GM19351 (cell line): ENCODE measurements around the gene PGLYRP3.
"Not testable (repeated sequence)": the region's sequence is repeated elsewhere in the genome, so short reads cannot be mapped to it uniquely, and the experiment has no call there.

Experiments used
- ATAC-seq: cut with Tn5 transposase; IDR thresholded peaks from one replicate; pipeline ENCODE4 v1.9.1; 2021; ENCODE audit warnings: mild to moderate bottlenecking, moderate library complexity; ENCODE audit not compliant: unreplicated experiment

PGLYRP3 gene

DNA sequence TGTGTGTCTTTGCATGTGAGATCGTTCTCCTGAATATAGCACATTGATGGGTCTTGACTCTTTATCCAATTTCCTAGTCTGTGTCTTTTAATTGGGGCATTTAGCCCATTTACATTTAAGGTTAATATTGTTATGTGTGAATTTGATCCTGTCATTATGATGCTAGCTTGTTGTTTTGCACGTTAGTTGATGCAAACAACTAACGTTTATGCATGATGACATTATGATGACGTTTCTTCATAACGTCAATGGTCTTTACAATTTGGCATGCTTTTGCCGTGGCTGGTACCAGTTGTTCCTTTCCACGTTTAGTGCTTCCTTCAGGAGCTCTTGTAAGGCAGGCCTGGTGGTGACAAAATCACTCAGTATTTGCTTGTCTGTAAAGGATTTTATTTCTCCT, 5.4 kb upstream of the PGLYRP3 start:
- ATAC-seq, result not testable (repeated sequence)

DNA sequence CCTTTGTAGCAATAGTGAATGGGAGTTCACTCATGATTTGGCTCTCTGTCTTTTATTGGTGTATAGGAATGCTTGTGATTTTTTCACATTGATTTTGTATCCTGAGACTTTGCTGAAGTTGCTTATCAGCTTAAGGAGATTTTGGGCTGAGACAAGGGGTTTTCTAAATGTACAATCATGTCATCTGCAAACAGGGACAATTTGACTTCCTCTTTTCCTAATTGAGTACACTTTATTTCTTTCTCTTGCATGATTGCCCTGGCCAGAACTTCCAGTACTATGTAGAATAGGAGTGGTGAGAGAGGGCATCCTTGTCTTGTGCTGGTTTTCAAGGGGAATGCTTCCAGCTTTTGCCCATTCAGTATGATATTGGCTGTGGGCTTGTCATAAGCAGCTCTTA, 3.3 kb upstream of the PGLYRP3 start:
- ATAC-seq, result not testable (repeated sequence)

DNA sequence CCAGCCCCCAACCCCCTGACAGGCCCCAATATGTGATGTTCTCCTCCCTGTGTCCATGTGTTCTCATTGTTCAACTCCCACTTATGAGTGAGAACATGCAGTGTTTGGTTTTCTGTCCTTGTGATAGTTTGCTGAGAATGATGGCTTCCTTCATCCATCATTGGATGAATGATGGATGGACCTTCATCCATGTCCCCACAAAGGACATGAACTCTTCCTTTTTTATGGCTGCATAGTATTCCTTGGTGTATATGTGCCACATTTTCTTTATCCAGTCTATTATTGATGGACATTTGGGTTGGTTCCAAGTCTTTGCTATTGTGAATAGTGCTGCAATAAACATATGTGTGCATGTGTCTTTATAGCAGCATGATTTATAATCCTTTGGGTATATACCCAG, 1.6 kb upstream of the PGLYRP3 start:
- not testable (repeated sequence) for ATAC-seq

DNA sequence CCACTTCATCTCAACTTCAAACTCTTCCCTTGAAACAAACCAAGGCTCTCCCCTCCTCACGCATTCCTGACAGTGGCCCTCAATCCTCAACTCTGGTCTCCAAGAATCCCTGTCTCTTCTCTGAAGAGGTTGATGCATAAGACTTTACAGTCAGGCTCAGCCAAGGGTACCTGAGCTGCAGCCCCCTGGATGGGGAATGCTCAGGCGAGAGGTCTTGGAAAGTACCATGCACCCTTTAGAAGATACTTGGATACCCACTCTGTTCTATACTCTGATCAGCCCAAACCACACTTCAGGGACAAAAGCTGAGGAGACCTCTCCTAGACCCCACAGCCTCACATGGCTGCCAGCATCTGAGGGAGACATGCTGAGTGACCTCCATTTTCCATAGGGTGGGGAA, 536 bp upstream of the PGLYRP3 start:
- no peak for ATAC-seq

DNA sequence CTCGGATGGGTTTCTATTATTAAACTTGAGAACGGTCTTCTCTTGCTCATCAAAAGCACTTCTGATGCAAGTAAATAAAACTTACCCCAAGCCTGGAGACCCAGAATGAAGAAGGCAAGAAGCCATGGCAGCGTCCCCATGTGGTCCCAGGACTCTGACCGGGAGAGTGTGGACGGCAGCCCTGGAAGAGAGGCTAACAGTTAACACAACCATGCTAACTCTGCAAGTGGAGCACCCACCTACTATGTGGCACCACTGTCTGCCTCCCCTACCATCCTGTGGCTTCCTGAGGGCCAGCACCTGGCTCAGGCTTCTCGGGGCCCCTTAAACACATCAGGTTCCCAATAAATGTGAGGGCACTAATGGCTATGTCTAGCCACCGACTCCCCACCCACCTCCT, 2.2 kb downstream of the PGLYRP3 start:
- no peak for ATAC-seq

DNA sequence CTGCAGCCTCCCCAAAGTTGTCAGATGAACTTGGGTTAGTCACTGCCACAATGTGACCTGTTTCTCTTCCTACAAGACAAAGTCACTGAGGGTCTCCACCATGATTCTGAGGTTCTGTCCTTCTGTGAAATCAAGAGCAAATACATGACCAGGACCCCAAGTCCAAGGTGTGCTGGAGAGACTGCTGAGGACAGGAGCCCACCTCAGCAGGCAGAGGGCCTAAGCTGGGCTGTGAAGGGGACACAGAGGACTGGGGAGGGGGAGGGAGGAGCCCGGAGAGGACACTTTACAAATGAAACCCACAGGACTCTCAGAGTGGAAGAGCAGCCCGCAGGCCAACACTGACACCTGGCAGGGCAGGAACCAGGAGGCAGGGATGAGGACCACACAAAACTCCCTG, 3.3 kb downstream of the PGLYRP3 start:
- no peak for ATAC-seq

DNA sequence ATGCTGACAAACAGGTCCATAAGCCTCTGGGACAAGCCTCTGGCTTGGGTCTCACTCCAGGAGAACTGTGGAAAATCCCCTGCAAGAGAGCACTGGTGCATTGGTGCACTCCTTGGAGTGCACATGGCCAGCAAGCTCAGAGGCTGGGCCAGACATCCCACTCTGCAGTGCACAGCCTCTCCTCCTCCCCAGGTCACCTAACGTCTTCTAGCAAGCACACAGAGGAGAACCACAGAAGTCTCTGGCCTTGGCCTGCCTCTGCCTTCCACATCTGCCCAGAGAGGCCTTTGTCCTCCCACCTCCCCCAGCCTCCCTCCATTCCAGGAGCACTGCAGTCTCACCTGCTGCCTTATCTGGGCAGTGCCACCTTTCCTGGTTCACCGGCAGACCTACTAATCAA, 4.2 kb downstream of the PGLYRP3 start:
- no peak for ATAC-seq

DNA sequence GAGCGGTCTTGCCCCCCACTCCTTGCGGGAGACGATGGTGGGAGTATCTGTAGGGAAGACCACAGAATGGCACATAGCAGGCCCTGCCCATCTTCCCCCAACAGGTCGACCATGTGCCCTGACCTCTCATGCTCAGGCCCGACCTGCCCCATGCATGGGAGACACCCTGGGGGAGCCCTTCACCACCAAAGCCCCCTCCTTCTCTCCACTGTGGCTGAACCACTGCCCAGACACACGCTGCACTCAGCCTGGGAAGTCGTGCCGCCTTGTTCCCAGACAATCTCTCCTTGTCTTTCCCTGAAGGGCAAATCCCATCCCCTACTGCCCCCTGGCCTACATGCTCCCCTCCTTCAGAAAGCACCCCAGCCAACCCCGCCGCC, 5.5 kb downstream of the PGLYRP3 start:
- ATAC-seq, result no peak

DNA sequence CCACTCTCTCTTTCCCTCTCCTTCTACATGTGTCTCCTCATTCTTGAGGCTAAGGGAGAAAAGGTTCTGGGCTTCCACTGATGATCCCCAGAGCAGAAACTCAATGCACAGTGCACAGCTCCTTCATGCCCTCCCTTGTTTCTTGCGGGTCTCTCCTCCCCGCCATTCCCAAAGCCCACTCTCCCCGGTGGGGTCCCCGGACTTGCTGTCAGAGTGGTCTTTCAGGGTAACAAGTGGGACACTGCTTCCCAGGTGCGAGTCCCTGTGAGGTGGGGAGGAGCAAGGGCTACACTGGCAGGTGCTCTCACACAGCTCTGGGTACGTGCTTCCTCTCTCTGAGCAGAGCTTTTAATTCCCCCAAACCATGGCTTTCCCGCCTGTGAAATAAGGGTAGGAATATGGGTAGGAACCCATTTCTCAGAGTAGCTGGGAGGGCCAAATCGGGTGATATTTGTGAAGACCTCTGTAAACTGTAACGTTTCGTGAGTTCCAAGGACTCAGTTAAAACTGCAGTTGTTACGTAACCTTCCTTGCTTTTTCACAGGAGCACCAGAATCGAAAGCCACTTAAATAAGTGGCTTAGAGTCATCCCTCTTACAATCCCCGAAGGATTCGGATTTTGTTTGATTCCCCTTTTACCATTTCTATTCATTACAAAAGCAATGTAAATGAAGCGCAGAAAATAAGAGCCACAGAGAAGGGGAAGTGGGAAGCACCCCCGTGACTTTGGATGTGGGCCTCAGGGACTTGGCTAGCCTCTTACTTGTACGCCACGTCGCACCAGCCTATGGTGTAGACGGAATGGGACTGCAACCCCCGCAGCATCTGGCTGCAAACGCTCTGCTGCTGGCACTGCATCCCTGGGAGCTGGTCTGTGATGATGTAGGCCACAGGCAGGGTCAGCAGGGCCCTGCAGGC, 6.2 kb downstream of the PGLYRP3 start:
- ATAC-seq, result no peak

DNA sequence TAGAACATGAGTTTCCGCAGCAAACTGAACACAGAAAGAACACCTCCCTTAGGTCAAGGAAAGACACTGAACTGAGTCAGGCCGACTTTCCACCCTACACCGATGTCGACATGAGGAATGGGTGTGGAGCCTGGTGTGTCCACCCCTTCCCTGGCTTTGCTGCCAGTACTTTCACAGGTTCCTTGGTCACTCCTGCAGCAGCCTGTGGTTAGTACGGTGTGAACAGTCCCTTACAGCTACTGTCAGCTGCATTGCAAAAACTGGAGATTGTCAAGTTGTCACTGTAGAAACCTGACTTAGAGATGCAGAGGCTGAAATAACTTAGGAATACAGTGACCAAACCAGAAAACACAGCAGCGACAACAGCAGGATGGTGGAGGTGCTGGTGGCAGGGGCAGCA, 7.1 kb downstream of the PGLYRP3 start:
- no peak for ATAC-seq

DNA sequence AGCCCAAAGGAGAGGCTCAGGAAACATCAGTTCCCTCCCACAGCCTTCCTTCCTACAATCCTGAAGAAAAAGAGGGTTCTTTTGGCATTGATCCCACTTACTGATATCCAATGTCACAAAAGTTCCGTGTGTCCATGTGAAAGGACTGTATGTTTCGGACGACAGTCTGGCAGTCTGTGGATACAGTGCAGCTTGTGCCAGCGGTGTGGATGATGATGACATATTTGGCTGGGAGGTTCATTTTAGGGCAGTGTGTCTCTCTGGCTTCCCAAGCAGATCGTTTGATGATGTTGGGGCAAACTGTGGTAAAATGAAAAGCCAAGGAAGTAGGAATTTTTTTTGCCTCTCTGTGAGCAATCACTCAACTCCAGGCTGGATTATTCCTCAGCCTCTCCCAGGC, 10.4 kb downstream of the PGLYRP3 start:
- ATAC-seq, result no peak

DNA sequence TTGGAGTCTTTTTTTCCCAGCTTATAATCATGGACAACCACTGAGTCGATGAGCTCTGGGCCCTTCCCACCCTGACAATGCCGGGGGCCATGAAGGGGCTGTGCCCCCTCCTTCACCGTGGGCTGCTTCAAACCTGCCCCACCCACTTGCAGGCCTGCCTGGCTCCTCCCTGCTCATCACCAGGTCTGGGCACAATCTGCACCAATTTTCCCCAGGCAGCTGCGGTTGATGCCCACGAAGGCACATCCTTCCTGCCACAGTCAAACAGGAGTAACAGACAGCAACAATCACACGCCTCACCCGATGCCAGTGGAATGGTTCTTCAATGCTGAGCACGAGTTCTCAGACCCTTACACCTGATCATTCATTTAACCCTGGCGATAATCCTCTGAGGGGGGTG, 18.9 kb downstream of the PGLYRP3 start:
- ATAC-seq, result no peak

DNA sequence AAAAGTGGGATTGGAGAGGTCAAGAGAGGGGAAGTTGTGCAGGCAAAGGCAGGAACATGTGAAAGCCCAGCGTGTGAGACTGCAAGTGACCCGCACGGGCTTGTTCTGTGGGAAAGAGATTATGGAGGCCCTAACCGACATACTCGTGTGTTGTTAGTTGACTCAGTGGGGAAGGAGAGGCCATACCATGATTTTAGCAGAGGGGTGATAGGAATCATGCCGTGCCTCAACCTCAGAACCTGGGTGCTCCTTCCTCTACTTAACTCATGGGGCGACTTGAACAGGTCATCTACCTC, 19.3 kb downstream of the PGLYRP3 start:
- ATAC-seq, result no peak

DNA sequence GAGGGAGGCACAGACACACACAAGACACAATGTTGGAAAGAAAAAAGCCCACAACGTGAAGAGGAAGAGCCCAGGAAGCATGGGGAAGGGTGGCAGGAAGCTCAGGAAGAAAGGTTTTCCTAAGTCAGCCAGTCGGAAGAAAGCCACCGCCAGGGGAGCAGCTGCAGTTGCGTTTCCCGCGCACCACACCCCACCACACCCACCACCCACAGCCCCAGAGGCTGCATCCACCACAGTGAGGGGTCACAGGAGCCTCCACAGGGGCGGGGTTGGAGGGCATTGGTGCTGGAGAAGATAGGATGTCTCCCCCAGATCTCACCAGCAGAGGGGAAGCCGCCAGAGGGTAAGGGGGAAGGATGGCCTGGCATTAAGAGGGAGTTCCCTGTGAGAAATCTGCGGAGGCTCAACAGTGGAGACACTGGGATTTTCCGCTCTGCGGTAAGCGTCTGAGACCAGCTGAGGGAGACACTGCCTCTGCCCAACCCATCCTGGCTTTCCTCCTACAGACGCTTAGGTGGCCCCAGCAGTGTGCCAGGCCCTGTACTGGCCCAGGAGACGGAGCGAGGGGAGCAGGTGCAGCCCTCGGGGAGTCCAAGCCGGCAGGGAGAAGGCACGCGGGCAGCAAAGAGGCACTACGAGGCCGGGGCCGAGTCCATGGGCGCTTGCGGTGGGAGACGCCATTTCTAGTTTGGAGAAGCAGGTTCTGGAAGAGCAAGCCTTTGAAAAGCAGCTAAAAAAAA, 19.8 kb downstream of the PGLYRP3 start:
- ATAC-seq, result no peak

DNA sequence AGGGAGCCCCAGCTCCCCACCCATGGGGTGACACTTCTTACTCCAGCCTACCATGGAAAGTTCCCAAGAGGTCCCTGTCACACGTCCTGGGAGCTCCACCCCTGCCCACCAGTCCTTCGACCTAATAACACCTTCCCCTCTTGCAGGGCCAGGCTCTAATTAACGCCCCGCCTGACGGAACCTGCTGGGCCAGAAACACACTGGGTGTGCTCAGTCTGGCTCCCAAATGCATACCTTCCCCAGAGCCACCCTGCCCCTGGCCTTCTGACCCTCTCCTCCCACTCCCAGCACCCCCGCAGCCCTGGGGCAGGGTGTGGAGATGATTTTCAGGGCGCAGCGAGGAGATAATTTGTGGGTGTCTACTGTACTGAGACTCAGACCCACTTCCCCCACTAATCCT, 20.6 kb downstream of the PGLYRP3 start:
- ATAC-seq, result no peak

DNA sequence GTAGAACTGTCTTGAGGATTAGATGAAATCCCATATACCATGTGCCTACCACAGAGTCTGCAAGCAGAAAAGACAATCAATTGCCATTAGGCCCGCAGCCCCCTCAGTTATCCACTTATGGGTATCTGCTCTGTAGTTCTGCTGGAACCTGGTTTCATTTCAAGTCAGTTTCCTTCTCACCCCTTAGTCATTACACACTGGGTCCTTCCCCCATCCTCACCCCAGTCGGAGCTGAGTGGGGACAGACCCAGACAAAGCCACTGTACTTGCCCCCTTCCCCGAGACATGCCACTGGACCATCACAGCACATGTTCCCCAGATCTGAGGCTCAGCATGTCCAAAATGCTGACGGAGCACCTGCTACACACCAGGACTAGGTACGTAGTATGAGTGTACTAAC, 21.2 kb downstream of the PGLYRP3 start:
- peak; percentile 48 for ATAC-seq

DNA sequence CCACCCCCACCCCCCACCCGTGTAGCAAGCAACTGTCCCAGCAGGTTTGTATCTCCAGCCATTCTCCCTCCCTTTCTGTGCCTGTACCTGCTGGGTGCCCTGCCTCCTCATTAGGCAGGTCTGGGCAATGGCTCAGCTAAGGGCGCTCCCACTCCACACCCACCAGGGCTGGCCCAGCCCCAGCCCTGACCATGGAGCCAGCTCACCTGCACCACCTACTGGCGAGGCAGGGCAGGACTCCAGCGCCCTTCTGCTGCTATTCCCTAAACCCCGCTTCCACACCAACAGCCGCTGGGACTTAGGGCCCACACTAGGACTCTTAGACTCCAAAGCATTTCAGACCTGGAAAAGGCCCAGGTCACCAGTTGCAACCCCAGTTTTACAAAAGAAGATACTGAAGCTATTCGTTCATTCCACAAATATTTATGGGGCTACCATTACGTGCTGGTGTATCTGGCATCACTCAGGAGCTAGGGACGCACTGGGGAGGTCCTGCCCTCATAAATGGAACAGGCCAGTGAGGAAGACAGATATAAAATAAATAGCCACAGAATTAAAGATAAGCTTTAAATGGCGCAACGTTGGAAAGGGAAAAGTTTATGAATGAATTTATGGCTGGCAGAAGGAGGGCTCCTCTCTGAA, 24.0 kb downstream of the PGLYRP3 start:
- no peak for ATAC-seq

DNA sequence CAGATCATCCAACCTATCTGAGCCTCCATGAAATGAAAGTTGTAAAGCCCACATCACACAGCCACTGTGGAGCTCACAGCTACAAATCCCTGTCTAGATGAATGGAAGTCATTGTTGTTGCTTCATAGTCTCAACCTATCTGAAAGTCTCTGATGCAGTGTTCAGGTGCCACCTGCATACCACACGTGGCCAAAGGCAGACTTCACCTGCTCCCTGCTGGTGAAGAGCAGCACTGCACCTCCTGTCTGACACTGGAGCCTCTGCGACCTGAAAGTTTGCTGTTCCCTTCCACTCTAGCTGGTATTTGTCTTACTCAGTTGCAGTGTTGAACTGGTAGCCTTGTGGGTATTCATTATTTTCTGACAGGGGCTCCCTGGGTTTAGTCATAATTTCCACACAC, 34.9 kb downstream of the PGLYRP3 start:
- ATAC-seq, result peak; percentile 82

DNA sequence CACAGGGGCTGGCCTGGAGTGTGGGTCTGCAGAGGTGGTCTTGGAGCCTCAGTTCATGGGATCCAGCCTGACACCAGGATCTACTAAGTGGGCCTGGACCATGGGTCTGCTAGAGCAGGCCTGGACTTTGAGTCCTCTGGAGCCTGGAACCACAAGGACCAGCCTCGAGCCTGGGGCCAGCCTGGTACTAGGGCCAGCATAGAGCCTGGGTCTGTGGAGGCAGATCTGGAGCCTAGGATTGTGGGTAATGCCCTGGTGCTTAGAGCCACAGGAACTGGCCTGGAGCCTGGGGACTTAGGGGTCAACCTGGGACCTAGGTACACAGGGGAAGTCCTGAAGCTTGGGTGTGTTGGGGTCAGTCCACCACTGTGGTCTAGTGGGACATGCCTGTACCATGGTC, 40.6 kb downstream of the PGLYRP3 start:
- ATAC-seq, result no peak

DNA sequence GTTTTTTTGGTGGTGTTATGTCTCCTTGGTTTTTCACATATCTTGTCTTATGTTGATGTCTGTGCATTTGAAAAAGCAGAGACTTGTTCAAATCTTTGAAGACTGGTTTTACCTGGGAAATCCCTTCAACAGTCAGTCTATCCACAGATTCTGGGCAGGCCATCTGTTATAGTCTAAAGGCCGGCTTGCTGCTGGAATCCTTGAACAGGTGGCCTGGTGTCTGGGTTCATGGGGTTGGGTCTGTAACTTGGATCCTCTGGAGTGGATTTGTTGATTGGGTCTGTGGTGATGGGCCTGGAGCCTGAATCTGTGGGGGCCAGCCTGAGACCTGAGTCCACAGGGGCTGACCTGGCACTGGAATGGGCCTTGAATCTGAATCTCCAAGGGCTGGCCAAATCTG, 41.0 kb downstream of the PGLYRP3 start:
- no peak for ATAC-seq

DNA sequence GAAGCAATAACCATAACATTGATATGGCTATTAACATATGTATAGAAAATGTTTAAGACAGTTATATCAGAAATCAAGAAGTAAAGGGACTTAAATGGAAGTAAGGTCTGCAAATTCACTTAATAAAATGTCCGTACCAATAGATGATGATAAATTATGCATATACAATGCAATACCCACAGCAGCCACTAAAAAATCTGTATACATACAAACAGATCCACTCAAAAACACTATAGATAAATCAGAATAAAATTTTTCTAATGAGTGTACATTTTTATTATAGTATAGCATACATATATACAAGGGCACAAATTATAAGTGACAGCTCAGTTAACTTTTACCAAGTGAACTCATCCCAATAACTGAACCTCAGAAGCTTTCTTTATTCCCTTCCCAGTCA, 47.3 kb downstream of the PGLYRP3 start:
- no peak for ATAC-seq
